ENCODE data around the gene KTI12.

Gene KTI12

GRCh38 chr1:51986718-51987117, 46.9 kb downstream of the KTI12 start:
- TF ChIP-seq CTCF (conservative IDR thresholded peaks at IDR 0.05; ENCODE audit: low read depth, low read length): no peak
- no peak for DNase-seq (ENCODE audit: low read depth)
- no peak overlapping the region for H3K4me3 ChIP-seq (ENCODE audit: low read depth, low read length)

- no peak overlapping the region for H3K4me3 ChIP-seq (ENCODE audit: low read depth, low read length)
These were observed 51.4 kb downstream of the KTI12 start for GRCh38 chr1:51982161-51982560.

More at GRCh38 chr1:51982161-51982560, 51.4 kb downstream of the KTI12 start:
- TF ChIP-seq CTCF (conservative IDR thresholded peaks at IDR 0.05; ENCODE audit: low read depth, low read length): no peak
- DNase-seq (ENCODE audit: low read depth): no peak

Data from choroid plexus epithelial cell (primary cell).